Astrocyte (in vitro differentiated cells and primary cell): ENCODE data around the gene FLRT1. TPM values are rescaled to one million over a fixed set of nuclear protein-coding genes. Genes with fewer than 3 reads are reported as not detected.

Experiments
- DNase-seq: peaks from one replicate; pipeline ENCODE4 v3.0.0-alpha.2; 2010; ENCODE audit warnings: low read depth
- FAIRE-seq: peaks from 2 replicates; lab custom pipeline; 2011; peaks lifted over from hg19 to GRCh38; lab: Jason Lieb, UNC
- H2AFZ ChIP-seq: 2 replicates; pipeline ENCODE4 v1.6.0; 2012; ENCODE audit warnings: low read depth, low read length, inconsistent platforms
- H3K27ac ChIP-seq: 2 replicates; pipeline ENCODE4 v1.5.1; 2011; ENCODE audit warnings: low read depth, low read length, inconsistent platforms
- H3K27me3 ChIP-seq: 2 replicates; pipeline ENCODE4 v1.6.0; 2011; ENCODE audit warnings: low read length, inconsistent platforms; ENCODE audit not compliant: insufficient read depth
- H3K36me3 ChIP-seq: 2 replicates; pipeline ENCODE4 v1.5.1; 2011; ENCODE audit warnings: low read length, inconsistent platforms; ENCODE audit not compliant: insufficient read depth
- H3K4me1 ChIP-seq: 2 replicates; pipeline ENCODE4 v1.5.1; 2011; ENCODE audit warnings: low read length, inconsistent platforms; ENCODE audit not compliant: insufficient read depth
- H3K4me2 ChIP-seq: 2 replicates; pipeline ENCODE4 v1.6.0; 2012; ENCODE audit warnings: low read length, inconsistent platforms
- H3K4me3 ChIP-seq: 2 replicates; pipeline ENCODE4 v1.5.1; 2011; ENCODE audit warnings: low read depth, mild to moderate bottlenecking, low read length, inconsistent platforms; ENCODE audit not compliant: insufficient read depth
- H3K79me2 ChIP-seq: 2 replicates; pipeline ENCODE4 v1.6.0; 2012; ENCODE audit warnings: mild to moderate bottlenecking, low read length, inconsistent platforms; ENCODE audit not compliant: insufficient read depth
- H3K9ac ChIP-seq: 2 replicates; pipeline ENCODE4 v1.6.0; 2012; ENCODE audit warnings: mild to moderate bottlenecking, low read length, inconsistent platforms
- H3K9me3 ChIP-seq: 2 replicates; pipeline ENCODE4 v1.5.1; 2012; ENCODE audit warnings: low read depth, mild to moderate bottlenecking, low read length, inconsistent platforms; ENCODE audit not compliant: insufficient read depth
- H4K20me1 ChIP-seq: 2 replicates; pipeline ENCODE4 v1.6.0; 2012; ENCODE audit warnings: low read length, inconsistent platforms; ENCODE audit not compliant: insufficient read depth
- H3K27ac Mint-ChIP-seq: one replicate; pipeline ENCODE4 v1.8.0; 2021; ENCODE audit warnings: mild to moderate bottlenecking, mixed read lengths; ENCODE audit not compliant: unreplicated experiment
- H3K27me3 Mint-ChIP-seq: one replicate; pipeline ENCODE4 v1.8.0; 2021; ENCODE audit warnings: low read depth, mixed read lengths; ENCODE audit not compliant: unreplicated experiment
- H3K36me3 Mint-ChIP-seq: one replicate; pipeline ENCODE4 v1.8.0; 2021; ENCODE audit warnings: low read depth, mixed read lengths; ENCODE audit not compliant: unreplicated experiment
- H3K4me1 Mint-ChIP-seq: one replicate; pipeline ENCODE4 v1.8.0; 2021; ENCODE audit warnings: low read depth, mixed read lengths; ENCODE audit not compliant: unreplicated experiment
- H3K4me3 Mint-ChIP-seq: one replicate; pipeline ENCODE4 v1.8.0; 2021; ENCODE audit warnings: mild to moderate bottlenecking, moderate library complexity, mixed read lengths; ENCODE audit not compliant: unreplicated experiment
- H3K9me3 Mint-ChIP-seq: one replicate; pipeline ENCODE4 v1.8.0; 2021; ENCODE audit warnings: mild to moderate bottlenecking, mixed read lengths; ENCODE audit not compliant: unreplicated experiment
- EZH2 ChIP-seq: IDR thresholded peaks from 2 replicates; pipeline ENCODE4 v1.6.1; 2012; ENCODE audit warnings: mild to moderate bottlenecking, low read length, inconsistent platforms; ENCODE audit not compliant: insufficient read depth
- total RNA-seq: library from RNA; stranded (reverse); gene quantifications from 2 replicates; pipeline ENCODE4 v1.2.1, GENCODE V29; 2021
- TF ChIP-seq, protein P1 (sequence below): IDR thresholded peaks from 2 replicates; pipeline ENCODE4 v1.5.1; 2011; ENCODE audit warnings: low read depth, mild to moderate bottlenecking, inconsistent platforms, low read length, moderate library complexity; ENCODE audit not compliant: insufficient read depth

The FLRT1 gene
- total RNA-seq, 1 donor from 2014 or later, result 0.20 TPM

DNA sequence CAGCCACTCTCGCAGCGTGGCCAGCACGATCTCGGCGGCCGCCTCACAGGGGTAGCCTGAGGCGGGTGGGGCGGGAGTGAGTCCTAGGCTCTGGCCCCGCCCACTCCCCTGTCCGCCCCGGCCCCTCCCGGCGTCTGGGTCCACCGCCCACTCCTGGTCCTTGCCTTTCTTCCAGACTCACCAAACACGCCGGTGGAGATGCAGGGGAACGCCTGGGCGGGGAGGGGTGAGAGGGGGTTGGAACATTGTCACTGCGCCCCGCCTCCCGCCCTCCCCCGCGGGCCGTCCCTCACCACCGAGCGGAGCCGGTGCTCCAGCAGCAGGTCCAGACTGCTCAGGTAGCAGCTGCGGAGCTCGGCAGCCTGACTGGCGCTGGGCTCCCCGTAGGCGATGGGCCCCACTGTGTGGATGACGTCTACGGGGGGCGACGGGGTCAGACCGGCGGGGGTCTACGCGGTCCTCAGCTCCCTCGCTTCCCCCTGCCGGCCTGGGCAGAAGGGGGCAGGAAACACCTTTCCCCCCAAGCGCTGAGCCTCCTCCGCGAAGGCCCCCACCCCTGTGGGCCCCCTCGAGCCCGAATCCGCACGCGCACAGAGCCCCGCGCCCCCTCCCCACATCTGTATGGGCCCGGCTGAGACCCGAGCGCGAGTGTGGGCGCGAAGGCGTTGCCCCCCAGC, 36.2 kb upstream of the FLRT1 start:
- Histone ChIP-seq H4K20me1 (peaks cover 74% of the 10 kb centered on the region), H3K4me3 (no peak overlapping the region), H3K36me3 (peaks cover under 1% of the 10 kb centered on the region), H2AFZ (no peak overlapping the region), H3K9me3 (no peaks in the 10 kb centered on the region), H3K79me2 (no peaks in the 10 kb centered on the region), H3K9ac (no peak overlapping the region), H3K27ac (no peak overlapping the region), H3K4me1 (peaks cover 10% of the 10 kb centered on the region), H3K4me2 (peak overlapping the region; percentile 76), H3K27me3 (no peaks in the 10 kb centered on the region)
- no peak overlapping the region for H3K27ac Mint-ChIP-seq
- no peaks in the 10 kb centered on the region for H3K9me3 Mint-ChIP-seq
- no peaks in the 10 kb centered on the region for H3K4me1 Mint-ChIP-seq
- no peaks in the 10 kb centered on the region for H3K36me3 Mint-ChIP-seq
- no peak overlapping the region for H3K4me3 Mint-ChIP-seq
- TF ChIP-seq, protein P1, sequence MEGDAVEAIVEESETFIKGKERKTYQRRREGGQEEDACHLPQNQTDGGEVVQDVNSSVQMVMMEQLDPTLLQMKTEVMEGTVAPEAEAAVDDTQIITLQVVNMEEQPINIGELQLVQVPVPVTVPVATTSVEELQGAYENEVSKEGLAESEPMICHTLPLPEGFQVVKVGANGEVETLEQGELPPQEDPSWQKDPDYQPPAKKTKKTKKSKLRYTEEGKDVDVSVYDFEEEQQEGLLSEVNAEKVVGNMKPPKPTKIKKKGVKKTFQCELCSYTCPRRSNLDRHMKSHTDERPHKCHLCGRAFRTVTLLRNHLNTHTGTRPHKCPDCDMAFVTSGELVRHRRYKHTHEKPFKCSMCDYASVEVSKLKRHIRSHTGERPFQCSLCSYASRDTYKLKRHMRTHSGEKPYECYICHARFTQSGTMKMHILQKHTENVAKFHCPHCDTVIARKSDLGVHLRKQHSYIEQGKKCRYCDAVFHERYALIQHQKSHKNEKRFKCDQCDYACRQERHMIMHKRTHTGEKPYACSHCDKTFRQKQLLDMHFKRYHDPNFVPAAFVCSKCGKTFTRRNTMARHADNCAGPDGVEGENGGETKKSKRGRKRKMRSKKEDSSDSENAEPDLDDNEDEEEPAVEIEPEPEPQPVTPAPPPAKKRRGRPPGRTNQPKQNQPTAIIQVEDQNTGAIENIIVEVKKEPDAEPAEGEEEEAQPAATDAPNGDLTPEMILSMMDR, result no peak
- TF ChIP-seq EZH2, result no peak
- H3K27me3 Mint-ChIP-seq, result peaks cover 19% of the 10 kb centered on the region
- DNase-seq (peak; percentile 42), FAIRE-seq (no peak)

DNA sequence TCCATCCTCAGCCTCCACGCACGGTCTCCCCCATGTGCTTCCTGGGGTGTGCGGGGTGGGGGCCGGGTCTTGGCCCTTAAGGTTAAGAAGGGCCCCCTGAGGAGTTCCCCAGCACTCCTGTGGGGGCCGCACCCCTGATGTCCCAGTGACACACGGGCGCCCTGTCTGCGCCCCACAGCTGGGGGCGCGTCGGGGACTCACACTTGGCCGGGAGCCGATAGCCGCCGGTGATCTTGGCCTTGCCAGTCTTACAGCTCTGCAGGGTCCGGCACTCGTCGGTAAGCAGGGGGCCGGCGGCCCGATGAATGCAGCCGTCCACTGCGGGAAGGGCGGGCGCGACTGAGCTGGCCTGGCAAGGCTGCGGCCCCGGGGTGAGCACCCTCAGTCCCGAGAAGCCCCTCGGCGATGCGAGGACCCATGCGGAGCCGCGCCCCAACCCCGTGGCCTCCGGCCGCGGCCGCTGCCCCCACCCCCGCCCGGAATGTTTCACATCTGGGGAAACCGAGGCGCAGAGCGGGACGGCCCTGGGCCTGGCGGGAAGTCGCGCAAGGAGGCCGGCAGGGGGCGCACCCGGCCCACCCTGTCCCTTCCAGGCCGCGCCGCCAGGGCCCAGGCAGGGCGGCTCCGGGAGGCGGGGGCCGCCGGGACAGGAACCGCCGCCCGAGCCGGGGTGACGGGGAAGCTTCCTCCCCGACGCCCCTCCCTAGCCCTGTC, 35.5 kb upstream of the FLRT1 start:
- peak overlapping the region; percentile 33 for H3K4me3 ChIP-seq
- DNase-seq (no peak), FAIRE-seq (no peak)
- H3K4me3 Mint-ChIP-seq, result no peak overlapping the region
- no peaks in the 10 kb centered on the region for H3K9me3 ChIP-seq
- H3K27ac ChIP-seq, result no peak overlapping the region
- H3K36me3 Mint-ChIP-seq, result no peaks in the 10 kb centered on the region
- no peak overlapping the region for H2AFZ ChIP-seq
- no peaks in the 10 kb centered on the region for H3K9me3 Mint-ChIP-seq
- peaks cover 25% of the 10 kb centered on the region for H3K27me3 Mint-ChIP-seq
- no peaks in the 10 kb centered on the region for H3K79me2 ChIP-seq
- peaks cover 70% of the 10 kb centered on the region for H4K20me1 ChIP-seq
- TF ChIP-seq EZH2, result no peak
- TF ChIP-seq, protein P1, result peak; percentile 14
- H3K36me3 ChIP-seq, result no peaks in the 10 kb centered on the region
- no peak overlapping the region for H3K27ac Mint-ChIP-seq
- H3K4me1 ChIP-seq, result peaks cover 10% of the 10 kb centered on the region
- H3K4me1 Mint-ChIP-seq, result no peaks in the 10 kb centered on the region
- H3K27me3 ChIP-seq, result no peaks in the 10 kb centered on the region
- peak overlapping the region; percentile 35 for H3K9ac ChIP-seq
- peak overlapping the region; percentile 76 for H3K4me2 ChIP-seq
